NCI-H1048 (cell line): Measurements from ENCODE around the gene TRIM36.

Experiments
- DNase-seq: peaks from one replicate; lab custom pipeline; 2025; lab: John Stamatoyannopoulos, UW

Gene TRIM36

DNA sequence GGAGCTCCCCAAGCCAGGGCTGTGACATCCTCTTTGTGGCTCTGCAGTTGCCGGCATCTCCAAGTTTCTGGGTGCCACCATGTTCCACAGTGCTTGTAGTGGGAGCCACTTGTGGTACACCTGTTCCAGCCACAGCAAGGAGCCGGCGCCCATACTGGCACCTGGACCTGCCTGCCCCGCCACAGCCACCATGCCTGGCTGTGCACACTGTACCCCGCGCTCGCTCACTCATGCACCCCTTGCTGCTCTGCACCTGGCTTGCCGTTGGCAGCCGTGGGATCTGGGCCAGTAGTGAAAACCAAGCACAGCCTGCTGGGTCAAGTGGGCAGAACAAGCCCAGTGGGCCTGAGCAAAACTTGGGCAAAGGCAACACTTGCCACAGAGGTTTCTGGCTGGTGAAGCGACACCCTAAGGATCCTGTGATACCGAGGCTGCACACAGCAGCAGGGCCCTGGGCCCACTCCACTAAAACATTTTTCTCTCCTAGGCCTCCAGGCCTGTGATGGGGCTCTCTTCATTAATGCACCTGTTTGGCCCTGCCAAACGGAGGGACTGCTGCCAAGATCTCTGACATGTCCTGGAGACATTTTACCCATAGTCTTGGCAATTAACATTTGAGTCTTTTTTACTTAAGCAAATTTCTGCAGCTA, 2.8 kb downstream of the TRIM36 start:
- no peak for DNase-seq

DNA sequence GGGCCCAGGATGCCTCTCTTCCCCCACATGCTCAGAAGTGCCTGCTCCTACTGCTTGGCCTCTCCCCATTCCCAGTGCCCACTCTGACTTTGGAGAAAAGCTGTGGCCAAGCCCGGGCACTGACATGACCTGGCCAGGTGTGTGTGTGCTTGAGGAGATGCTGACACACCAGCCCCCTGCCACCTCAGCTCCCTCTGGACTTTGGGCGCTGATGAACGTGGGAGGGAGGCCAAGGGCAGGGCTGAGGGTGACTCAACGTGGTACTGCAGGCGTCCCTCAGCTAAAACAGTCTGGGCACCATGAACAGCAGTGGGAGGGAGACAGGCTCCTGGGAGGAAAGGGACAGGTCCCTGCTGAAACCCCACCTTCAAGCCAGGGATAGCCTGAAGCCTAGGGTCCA, 3.9 kb downstream of the TRIM36 start:
- no peak for DNase-seq

- no peak for DNase-seq
Measured at GRCh38 chr5:115160975-115161475, 8.7 kb downstream of the TRIM36 start.

GRCh38 chr5:115151208-115151805, 18.4 kb downstream of the TRIM36 start:
- DNase-seq: no peak

GRCh38 chr5:115150512-115150911, 19.2 kb downstream of the TRIM36 start:
- DNase-seq: no peak

DNA sequence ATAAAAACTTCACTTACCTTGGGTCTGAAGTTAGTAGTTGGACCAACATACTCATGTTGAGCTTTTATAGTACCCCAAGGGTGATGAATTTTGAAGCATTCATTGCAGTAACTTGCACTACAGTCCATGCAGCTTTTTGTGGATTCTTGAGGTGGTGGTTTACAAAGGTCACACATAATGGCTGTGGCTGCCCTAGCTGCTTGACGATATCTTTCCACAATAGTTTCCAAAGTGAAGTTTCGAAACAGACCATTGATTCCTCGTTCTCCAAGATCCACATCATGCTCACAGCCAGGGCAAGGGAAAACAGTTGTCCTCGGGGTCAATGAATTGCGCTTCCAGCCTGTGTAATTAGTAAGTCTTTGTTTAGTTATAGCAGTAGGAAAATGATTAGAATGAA, 22.7 kb downstream of the TRIM36 start:
- DNase-seq: no peak

- no peak for DNase-seq
Measured at GRCh38 chr5:115136294-115136693, 33.4 kb downstream of the TRIM36 start.

DNA sequence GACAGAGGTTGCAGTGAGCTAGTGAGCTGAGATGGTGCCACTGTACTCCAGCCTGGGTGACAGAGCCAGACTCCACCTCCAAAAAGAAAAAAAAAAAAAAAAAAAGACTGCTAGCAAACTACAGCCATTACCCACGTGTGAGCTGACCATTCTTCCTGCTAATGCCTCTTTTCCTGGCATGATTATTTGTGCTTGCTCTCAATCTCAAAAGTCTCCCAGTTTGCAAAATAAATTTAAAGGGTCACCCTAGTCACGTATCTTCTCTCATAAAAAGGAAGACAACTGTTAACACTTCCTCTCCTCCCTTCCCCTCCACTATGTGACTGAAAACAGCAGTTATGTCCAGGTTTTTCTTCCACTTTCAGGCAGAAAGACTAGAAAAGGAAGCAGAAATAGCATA, 37.2 kb downstream of the TRIM36 start:
- no peak for DNase-seq

DNA sequence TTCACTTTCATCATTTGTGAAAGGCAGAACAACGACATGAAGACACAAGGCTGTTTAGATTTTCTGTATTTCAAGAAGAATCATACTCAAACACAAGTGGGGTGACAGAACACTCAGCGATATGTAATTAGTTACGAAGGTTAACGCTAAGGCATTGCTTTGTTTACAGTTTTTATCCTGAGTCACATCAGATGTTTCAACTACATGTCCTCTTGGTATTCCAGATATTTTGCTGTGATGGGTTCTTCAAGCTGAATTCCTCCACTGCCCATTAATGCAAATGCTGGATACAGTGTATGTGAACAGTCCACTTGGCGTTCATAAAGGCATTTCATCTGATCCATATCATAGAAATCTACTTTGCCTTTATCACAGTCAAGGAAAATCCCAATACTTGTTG, 43.4 kb downstream of the TRIM36 start:
- no peak for DNase-seq

GRCh38 chr5:115124741-115125140, 45.0 kb downstream of the TRIM36 start:
- DNase-seq: no peak

- DNase-seq: no peak
Measured at GRCh38 chr5:115116001-115116400, 53.7 kb downstream of the TRIM36 start.

GRCh38 chr5:115109840-115110239, 59.9 kb downstream of the TRIM36 start:
- DNase-seq: no peak

- DNase-seq: no peak
Measured at GRCh38 chr5:115109356-115109755, 60.4 kb downstream of the TRIM36 start.

- no peak for DNase-seq
Measured at GRCh38 chr5:115100319-115100955, 69.3 kb downstream of the TRIM36 start.

GRCh38 chr5:115098041-115098702, 71.5 kb downstream of the TRIM36 start:
- DNase-seq: no peak

- no peak for DNase-seq
Measured at GRCh38 chr5:115097236-115097635, 72.5 kb downstream of the TRIM36 start.

GRCh38 chr5:115096034-115096769, 73.5 kb downstream of the TRIM36 start:
- DNase-seq: no peak

DNA sequence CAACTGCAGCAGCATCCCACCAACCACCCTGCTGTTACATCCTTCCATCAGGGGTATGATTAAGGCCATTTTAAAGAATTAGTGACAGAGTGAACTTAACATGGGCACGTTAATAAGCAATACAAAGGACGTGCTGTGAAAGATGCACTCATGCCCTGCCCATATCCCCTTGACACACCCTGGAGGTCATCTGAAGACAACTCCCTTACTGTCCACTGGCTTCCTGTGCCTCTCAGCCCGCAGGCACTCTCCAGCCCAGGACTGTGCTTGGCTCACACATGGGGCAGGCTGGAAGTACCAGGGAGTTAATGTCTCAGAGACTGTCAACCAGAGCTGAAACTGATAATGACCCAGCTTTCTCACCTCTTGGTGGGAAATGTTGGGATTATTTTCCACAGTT, 81.8 kb downstream of the TRIM36 start:
- no peak for DNase-seq

DNA sequence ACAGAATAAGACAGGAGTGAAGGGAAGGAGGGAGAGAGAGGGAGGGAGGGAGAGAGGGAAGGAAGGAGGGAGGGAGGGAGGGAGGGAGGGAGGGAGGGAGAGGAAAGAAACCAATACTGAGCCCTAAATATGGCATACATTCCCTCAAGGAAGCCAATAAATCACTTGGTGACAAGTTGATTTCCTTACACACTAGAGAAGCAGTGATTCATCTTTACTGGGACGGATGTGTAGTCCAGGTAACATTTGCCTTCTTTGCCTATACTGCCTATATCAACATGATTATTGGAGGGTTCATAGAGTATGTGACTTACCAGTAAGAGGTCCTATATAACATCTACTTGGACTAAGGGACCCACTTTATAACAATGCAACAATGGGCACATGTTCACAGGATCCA, 83.2 kb downstream of the TRIM36 start:
- no peak for DNase-seq

DNA sequence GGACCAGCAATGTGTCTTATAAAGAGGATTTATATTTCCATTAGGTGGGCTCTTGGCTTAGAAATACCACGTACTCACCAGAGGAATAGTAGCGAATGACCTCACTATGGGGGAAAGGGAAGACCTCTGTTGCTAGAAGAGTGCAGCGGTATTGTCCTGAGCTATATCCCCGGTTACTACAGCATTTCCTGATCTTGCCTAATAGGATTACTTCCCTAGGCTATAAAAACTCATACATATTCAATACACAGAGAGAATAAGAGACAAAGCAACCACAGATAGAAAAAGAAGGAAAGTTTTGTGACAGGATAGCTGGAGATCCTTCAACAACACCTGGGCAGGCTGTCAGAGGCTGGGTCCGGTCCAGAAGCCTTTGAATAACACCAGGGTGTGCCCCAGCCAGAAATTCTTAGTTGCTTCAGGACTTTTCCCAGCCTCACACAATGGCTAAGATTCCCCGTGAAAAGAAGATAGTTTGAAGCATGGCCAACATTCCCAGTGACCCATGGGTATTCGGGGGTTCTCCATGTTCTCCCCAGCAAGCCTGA, 85.4 kb downstream of the TRIM36 start:
- no peak for DNase-seq

- DNase-seq: no peak
Measured at GRCh38 chr5:115079924-115080623, 89.6 kb downstream of the TRIM36 start.
